ENCODE data around the gene HTRA2. TPM values are rescaled to one million over a fixed set of nuclear protein-coding genes. Genes with fewer than 3 reads are reported as not detected.

Gene HTRA2
- total and polyA plus RNA-seq, 9 of the 15 experiments (the other 6 are each of a cell fraction or from before 2014, with no cell fraction given) = 54.2 to 71.2 (median 65.8) TPM

DNA sequence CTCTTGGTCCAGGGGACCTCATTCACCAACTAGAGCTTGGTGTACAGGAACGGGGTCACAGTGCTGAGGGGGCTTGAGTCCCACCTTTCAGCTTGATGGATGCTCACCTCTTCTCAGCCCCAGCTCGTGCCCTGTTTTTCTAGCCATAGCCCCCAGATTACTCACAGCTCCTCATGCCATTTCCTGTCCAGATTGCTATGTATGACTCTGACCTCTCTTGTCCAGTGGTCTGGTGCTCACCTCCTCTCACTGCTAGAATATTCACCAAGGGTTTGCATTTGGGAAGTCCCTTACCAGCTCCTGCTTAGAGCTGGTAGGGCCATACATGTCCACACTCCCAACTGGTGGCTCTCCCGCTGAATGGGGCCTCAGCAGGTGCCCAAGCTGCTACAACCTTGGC is 36.2 kb upstream of the HTRA2 start (continued):
- TF ChIP-seq, protein P1, sequence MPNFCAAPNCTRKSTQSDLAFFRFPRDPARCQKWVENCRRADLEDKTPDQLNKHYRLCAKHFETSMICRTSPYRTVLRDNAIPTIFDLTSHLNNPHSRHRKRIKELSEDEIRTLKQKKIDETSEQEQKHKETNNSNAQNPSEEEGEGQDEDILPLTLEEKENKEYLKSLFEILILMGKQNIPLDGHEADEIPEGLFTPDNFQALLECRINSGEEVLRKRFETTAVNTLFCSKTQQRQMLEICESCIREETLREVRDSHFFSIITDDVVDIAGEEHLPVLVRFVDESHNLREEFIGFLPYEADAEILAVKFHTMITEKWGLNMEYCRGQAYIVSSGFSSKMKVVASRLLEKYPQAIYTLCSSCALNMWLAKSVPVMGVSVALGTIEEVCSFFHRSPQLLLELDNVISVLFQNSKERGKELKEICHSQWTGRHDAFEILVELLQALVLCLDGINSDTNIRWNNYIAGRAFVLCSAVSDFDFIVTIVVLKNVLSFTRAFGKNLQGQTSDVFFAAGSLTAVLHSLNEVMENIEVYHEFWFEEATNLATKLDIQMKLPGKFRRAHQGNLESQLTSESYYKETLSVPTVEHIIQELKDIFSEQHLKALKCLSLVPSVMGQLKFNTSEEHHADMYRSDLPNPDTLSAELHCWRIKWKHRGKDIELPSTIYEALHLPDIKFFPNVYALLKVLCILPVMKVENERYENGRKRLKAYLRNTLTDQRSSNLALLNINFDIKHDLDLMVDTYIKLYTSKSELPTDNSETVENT (CRISPR knock-in tag; IDR thresholded peaks at IDR 0.05) = no peak
- TF ChIP-seq KAT2B (IDR thresholded peaks at IDR 0.05; ENCODE audit: low read depth, low read length) = no peak
- TF ChIP-seq, protein P2, sequence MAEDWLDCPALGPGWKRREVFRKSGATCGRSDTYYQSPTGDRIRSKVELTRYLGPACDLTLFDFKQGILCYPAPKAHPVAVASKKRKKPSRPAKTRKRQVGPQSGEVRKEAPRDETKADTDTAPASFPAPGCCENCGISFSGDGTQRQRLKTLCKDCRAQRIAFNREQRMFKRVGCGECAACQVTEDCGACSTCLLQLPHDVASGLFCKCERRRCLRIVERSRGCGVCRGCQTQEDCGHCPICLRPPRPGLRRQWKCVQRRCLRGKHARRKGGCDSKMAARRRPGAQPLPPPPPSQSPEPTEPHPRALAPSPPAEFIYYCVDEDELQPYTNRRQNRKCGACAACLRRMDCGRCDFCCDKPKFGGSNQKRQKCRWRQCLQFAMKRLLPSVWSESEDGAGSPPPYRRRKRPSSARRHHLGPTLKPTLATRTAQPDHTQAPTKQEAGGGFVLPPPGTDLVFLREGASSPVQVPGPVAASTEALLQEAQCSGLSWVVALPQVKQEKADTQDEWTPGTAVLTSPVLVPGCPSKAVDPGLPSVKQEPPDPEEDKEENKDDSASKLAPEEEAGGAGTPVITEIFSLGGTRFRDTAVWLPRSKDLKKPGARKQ (CRISPR knock-in tag; IDR thresholded peaks at IDR 0.05) = no peak

DNA sequence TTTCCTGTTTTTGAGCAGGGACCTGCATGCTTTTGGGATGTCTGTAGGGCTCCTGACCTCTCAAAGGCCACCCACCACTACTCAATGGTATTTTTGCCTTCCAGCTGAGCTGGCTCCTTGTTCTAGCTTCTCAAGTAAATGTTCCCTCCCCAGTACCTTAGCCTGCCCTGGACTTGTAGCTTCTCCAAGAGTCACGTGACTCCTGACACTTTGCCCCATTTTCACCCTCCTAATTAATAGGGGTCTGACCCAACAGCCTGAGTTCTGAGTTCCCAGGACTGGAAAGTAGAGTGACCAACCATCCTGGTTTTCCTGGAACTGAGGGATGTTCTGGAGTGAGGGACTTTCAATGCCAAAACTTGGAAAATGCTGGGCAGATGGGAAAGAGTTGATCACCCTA is 34.3 kb upstream of the HTRA2 start:
- in situ Hi-C loops (cut with MboI) (no loop called here), intact Hi-C loops (cut with micrococcal nuclease) (no loop called here)
- POLR2A ChIA-PET = interaction anchor here (0.6 to 1.4 kb wide), 3 partner anchors 9 to 87 kb away, joined by 3 to 4 read pairs (median 3); partner anchors contain the start of genes CCDC142 and TTC31
- Histone ChIP-seq H3K9me3 (replicated peaks; ENCODE audit: control insufficient read depth, insufficient read depth, low read depth, low read length) (no peaks in the 10 kb centered on the region), H3K4me1 (replicated peaks in 1 of 2; ENCODE audit: control insufficient read depth in 2 of 2, insufficient read depth in 2 of 2, low read length in 2 of 2) (peaks cover 4 to 28% of the 10 kb centered on the region in 2 experiments; a peak in 4 of 5 replicates), H4K20me1 (replicated peaks; ENCODE audit: control insufficient read depth, insufficient read depth, low read length) (no peaks in the 10 kb centered on the region), H3K4me3 (no peak overlapping the region), H3K27ac (ENCODE audit: extremely low read depth, low read depth, low read length) (no peak overlapping the region), H3K4me2 (ENCODE audit: insufficient read depth, low read length) (no peak overlapping the region), H3K79me2 (ENCODE audit: control insufficient read depth, insufficient read depth, low read length) (no peaks in the 10 kb centered on the region), H2AFZ (ENCODE audit: low read depth, low read length) (no peak overlapping the region), H3K9me1 (ENCODE audit: control insufficient read depth, insufficient read depth, low read length) (no peaks in the 10 kb centered on the region), H3K27me3 (ENCODE audit: control insufficient read depth in 2 of 2, insufficient read depth in 2 of 2, low read length in 2 of 2) (no peaks in the 10 kb centered on the region), H3K36me3 (ENCODE audit: control insufficient read depth, insufficient read depth, low read length) (peaks cover 40% of the 10 kb centered on the region; the same call in 2 of the 3 replicates), H3K9ac (ENCODE audit: insufficient read depth in 1 of 2, low read depth in 2 of 2, low read length in 2 of 2) (no peak overlapping the region)
- no peak for DNase-seq (ENCODE audit: extremely low read depth in 1 of 4, low spot score in 3 of 4)
- FAIRE-seq = peak; percentile 72
- 57% methylated on average over 1 of the region's 1 CpG for WGBS (ENCODE audit: insufficient coverage, low coverage, missing lambda C conversion rate)
- ATAC-seq = no peak
- CTCF ChIA-PET (ENCODE audit: low intra/inter-chr PET ratio) = no interaction called here
- BruUV-seq (replicated peaks) = no TSS peak
- TF ChIP-seq, protein P3, sequence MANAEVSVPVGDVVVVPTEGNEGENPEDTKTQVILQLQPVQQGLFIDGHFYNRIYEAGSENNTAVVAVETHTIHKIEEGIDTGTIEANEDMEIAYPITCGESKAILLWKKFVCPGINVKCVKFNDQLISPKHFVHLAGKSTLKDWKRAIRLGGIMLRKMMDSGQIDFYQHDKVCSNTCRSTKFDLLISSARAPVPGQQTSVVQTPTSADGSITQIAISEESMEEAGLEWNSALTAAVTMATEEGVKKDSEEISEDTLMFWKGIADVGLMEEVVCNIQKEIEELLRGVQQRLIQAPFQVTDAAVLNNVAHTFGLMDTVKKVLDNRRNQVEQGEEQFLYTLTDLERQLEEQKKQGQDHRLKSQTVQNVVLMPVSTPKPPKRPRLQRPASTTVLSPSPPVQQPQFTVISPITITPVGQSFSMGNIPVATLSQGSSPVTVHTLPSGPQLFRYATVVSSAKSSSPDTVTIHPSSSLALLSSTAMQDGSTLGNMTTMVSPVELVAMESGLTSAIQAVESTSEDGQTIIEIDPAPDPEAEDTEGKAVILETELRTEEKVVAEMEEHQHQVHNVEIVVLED (CRISPR knock-in tag; IDR thresholded peaks at IDR 0.05) = no peak
- TF ChIP-seq SMARCC2 (IDR thresholded peaks at IDR 0.05; ENCODE audit: low read depth) = no peak
- no peak for TF ChIP-seq ZNF561 (CRISPR knock-in tag; conservative IDR thresholded peaks at IDR 0.05)
- peak; percentile 52 for TF ChIP-seq RAD51 (IDR thresholded peaks at IDR 0.05; ENCODE audit: borderline replicate concordance, low read depth)
- no peak for TF ChIP-seq TRIM28 (IDR thresholded peaks at IDR 0.05)
- TF ChIP-seq NFE2L1 (tag; IDR thresholded peaks at IDR 0.05; ENCODE audit: borderline replicate concordance, low read depth) = no peak
- peak; percentile 55; the same call in 1 of the 2 replicates for TF ChIP-seq TOE1 (IDR thresholded peaks at IDR 0.05; ENCODE audit: borderline replicate concordance)
- no peak for TF ChIP-seq TOE1 (CRISPR knock-in tag; IDR thresholded peaks at IDR 0.05; ENCODE audit: borderline replicate concordance, low read depth)
- TF ChIP-seq, protein P4, sequence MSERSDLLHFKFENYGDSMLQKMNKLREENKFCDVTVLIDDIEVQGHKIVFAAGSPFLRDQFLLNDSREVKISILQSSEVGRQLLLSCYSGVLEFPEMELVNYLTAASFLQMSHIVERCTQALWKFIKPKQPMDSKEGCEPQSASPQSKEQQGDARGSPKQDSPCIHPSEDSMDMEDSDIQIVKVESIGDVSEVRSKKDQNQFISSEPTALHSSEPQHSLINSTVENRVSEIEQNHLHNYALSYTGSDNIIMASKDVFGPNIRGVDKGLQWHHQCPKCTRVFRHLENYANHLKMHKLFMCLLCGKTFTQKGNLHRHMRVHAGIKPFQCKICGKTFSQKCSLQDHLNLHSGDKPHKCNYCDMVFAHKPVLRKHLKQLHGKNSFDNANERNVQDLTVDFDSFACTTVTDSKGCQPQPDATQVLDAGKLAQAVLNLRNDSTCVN (CRISPR knock-in tag; IDR thresholded peaks at IDR 0.05) = no peak

Data from K562 (cell line).